Astrocyte (in vitro differentiated cells and primary cell): ENCODE measurements around the gene NR2C2AP.

Source experiments
- CTCF ChIP-seq: IDR thresholded peaks from 2 replicates; pipeline ENCODE4 v1.5.1; 2011; ENCODE audit warnings: low read depth, mild to moderate bottlenecking, inconsistent platforms, low read length, moderate library complexity; ENCODE audit not compliant: insufficient read depth
- EZH2 ChIP-seq: IDR thresholded peaks from 2 replicates; pipeline ENCODE4 v1.6.1; 2012; ENCODE audit warnings: mild to moderate bottlenecking, low read length, inconsistent platforms; ENCODE audit not compliant: insufficient read depth

DNA sequence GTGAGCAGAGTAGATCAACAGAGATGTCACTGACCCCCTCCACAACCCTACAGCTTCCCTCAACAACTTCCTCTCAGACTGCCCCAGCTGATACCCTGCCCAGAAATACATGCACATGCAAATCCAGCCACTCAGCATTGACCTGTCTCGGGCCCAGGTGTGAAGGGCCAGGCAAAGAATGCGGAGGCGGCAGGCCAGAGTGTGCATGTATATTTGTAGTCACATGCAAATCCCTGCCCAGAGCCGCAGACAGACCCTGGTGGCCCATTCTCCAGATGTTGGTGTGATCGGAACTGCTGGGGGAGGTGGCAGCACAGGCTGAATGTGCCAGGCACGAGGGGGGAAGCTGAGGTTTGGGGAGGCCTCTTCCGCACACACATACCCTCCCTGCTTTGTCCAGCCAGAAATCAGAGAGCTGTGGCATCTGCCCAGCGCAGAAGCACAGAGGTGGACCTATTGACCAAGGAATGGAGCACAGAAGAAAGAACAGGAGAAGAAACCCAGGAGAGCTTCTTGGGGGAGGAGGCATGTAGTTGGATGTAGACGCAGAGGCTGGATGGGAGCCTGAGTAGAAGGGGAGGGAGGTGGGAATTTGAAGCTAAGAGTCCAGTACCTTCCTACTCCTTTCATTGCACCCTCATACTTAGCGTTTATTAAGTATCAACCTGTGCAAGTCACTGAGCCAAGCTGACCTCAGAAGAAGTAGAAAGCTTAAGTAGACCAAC lies 47.6 kb downstream of the NR2C2AP start:
- no peak for TF ChIP-seq CTCF
- TF ChIP-seq EZH2 = no peak
